ENCODE measurements around the gene TMEM250.

- TF ChIP-seq POLR2A (IDR thresholded peaks at IDR 0.05; ENCODE audit: low read depth, low read length) (no peak), SPI1 (IDR thresholded peaks at IDR 0.05; ENCODE audit: low read depth, low read length) (no peak), POLR2AphosphoS5 (IDR thresholded peaks at IDR 0.05; ENCODE audit: low read depth, low read length) (no peak)
Measured at GRCh38 chr9:136138566-136138965, 19.9 kb upstream of the TMEM250 start.
